Mammary epithelial cell (primary cell): Measurements from ENCODE around the gene TYW1.
"Not testable (repeated sequence)": the region's sequence is repeated elsewhere in the genome, so short reads cannot be mapped to it uniquely, and the experiment has no call there.

ENCODE experiments used
- CTCF ChIP-seq, 2 donors: IDR thresholded peaks in 1 of 2; conservative IDR thresholded peaks in 1 of 2; 2 replicates each; pipeline ENCODE4 v1.5.1; 2011 to 2012; ENCODE audit warnings: inconsistent platforms in 2 of 2, low read length in 2 of 2, mild to moderate bottlenecking in 2 of 2, control low read depth in 1 of 2, low read depth in 1 of 2; ENCODE audit not compliant: insufficient read depth in 1 of 2; ENCODE audit errors: extremely low read depth in 1 of 2
- EZH2 ChIP-seq: IDR thresholded peaks from 2 replicates; pipeline ENCODE4 v1.6.1; 2012; ENCODE audit warnings: low read length, inconsistent platforms, borderline replicate concordance

- TF ChIP-seq CTCF (conservative IDR thresholded peaks at IDR 0.05 in 1 of 2, IDR thresholded peaks at IDR 0.05 in 1 of 2; ENCODE audit: extremely low read depth in 1 of 2, insufficient read depth in 1 of 2, low read depth in 1 of 2, low read length in 2 of 2); EZH2: not testable (repeated sequence)
These were observed 193.3 kb downstream of the TYW1 start for GRCh38 chr7:67189801-67190465.
